Endodermal cell (in vitro differentiated cells): ENCODE data around the gene EIF1AX. TPM values are rescaled to one million over a fixed set of nuclear protein-coding genes. Genes with fewer than 3 reads are reported as not detected.

ENCODE experiments used
- DNase-seq: peaks from one replicate; pipeline ENCODE4 v3.0.0-alpha.2; 2017
- H3K27ac ChIP-seq: 2 replicates; pipeline ENCODE4 v1.5.1; 2013; ENCODE audit warnings: mild to moderate bottlenecking, low read depth, low read length, moderate library complexity
- H3K27me3 ChIP-seq: 2 replicates; pipeline ENCODE4 v1.6.1; 2013; ENCODE audit warnings: mild to moderate bottlenecking, low read length, moderate library complexity; ENCODE audit not compliant: insufficient read depth, control insufficient read depth, poor library complexity, severe bottlenecking
- H3K36me3 ChIP-seq: 2 replicates; pipeline ENCODE4 v1.7.0; 2013; ENCODE audit warnings: mild to moderate bottlenecking, low read length, moderate library complexity; ENCODE audit not compliant: control insufficient read depth, insufficient read depth
- H3K4me1 ChIP-seq: one replicate; pipeline ENCODE4 v1.7.0; 2013; ENCODE audit warnings: low read length; ENCODE audit not compliant: control insufficient read depth, insufficient read depth
- H3K4me3 ChIP-seq: 2 replicates; pipeline ENCODE4 v1.5.1; 2013; ENCODE audit warnings: mild to moderate bottlenecking, low read length, moderate library complexity
- H3K9ac ChIP-seq: 2 replicates; pipeline ENCODE4 v1.6.1; 2013; ENCODE audit warnings: mild to moderate bottlenecking, low read length, moderate library complexity; ENCODE audit not compliant: poor library complexity, severe bottlenecking; ENCODE audit errors: extremely low read depth
- H3K9me3 ChIP-seq: 2 replicates; pipeline ENCODE4 v1.6.1; 2013; ENCODE audit warnings: mild to moderate bottlenecking, low read length, moderate library complexity; ENCODE audit not compliant: control insufficient read depth
- H3K27ac Mint-ChIP-seq: 2 replicates; pipeline ENCODE4 v1.8.0; 2020; ENCODE audit warnings: mixed read lengths
- H3K27me3 Mint-ChIP-seq: 2 replicates; pipeline ENCODE4 v1.8.0; 2021; ENCODE audit warnings: mild to moderate bottlenecking, mixed read lengths; ENCODE audit not compliant: insufficient read depth
- H3K36me3 Mint-ChIP-seq: 2 replicates; pipeline ENCODE4 v1.8.0; 2020; ENCODE audit warnings: low read depth, mixed read lengths
- H3K4me1 Mint-ChIP-seq: 2 replicates; pipeline ENCODE4 v1.8.0; 2020; ENCODE audit warnings: mixed read lengths
- H3K4me3 Mint-ChIP-seq: 2 replicates; pipeline ENCODE4 v1.8.0; 2020; ENCODE audit warnings: mild to moderate bottlenecking, moderate library complexity, mixed read lengths
- H3K9me3 Mint-ChIP-seq: 2 replicates; pipeline ENCODE4 v1.8.0; 2020; ENCODE audit warnings: mild to moderate bottlenecking, mixed read lengths
- CTCF ChIP-seq: fragments of 200-600 bp; sonication (generic); conservative IDR thresholded peaks from 2 replicates; pipeline ENCODE4 v1.5.0; 2021; ENCODE audit warnings: antibody characterized with exemption, mild to moderate bottlenecking
- WGBS, 2 experiments: methylation state at CpG; one replicate each; pipeline versions ENCODE4 v1.1.5 to v1.1.7; 2013; ENCODE audit warnings: missing lambda C conversion rate in 2 of 2, mixed read lengths in 1 of 2; ENCODE audit not compliant: insufficient coverage in 1 of 2, insufficient read length in 1 of 2; 5-methylcytosine and 5-hydroxymethylcytosine counted together
- total RNA-seq, 2 donors: library from RNA; stranded (reverse); fragmentation: NEBNext Ultra II Directional in 1 of 2; extraction: Animal tissue kit (Norgen Biotek cat#: 25700) in 1 of 2; gene quantifications; 2 replicates in 1 of 2; 3 replicates in 1 of 2; pipeline ENCODE4 v1.2.1, GENCODE V29; 2021

Gene EIF1AX
- total RNA-seq, 2 donors from 2014 or later, result 98.3 to 121 TPM

GRCh38 chrX:20089845-20090244, 51.8 kb downstream of the EIF1AX start:
- no peak for DNase-seq
- Histone ChIP-seq H3K4me1 (no peaks in the 10 kb centered on the region), H3K9me3 (no peaks in the 10 kb centered on the region), H3K27me3 (no peaks in the 10 kb centered on the region), H3K9ac (no peak overlapping the region), H3K36me3 (no peaks in the 10 kb centered on the region), H3K4me3 (no peak overlapping the region), H3K27ac (no peak overlapping the region)
- Mint-ChIP-seq H3K27me3 (no peaks in the 10 kb centered on the region), H3K27ac (no peak overlapping the region), H3K9me3 (peaks cover 63% of the 10 kb centered on the region), H3K4me1 (no peaks in the 10 kb centered on the region), H3K4me3 (no peak overlapping the region), H3K36me3 (no peaks in the 10 kb centered on the region)
- no peak for TF ChIP-seq CTCF
- WGBS, 2 experiments, result 92 to 100% methylated on average over 2 to 5 of the region's 6 CpGs

- Mint-ChIP-seq H3K4me1 (no peaks in the 10 kb centered on the region), H3K4me3 (no peak overlapping the region), H3K27me3 (no peaks in the 10 kb centered on the region), H3K36me3 (no peaks in the 10 kb centered on the region), H3K27ac (no peak overlapping the region), H3K9me3 (peaks cover 41% of the 10 kb centered on the region)
- Histone ChIP-seq H3K4me1 (no peaks in the 10 kb centered on the region), H3K27me3 (no peaks in the 10 kb centered on the region), H3K9ac (no peak overlapping the region), H3K4me3 (no peak overlapping the region), H3K36me3 (no peaks in the 10 kb centered on the region), H3K9me3 (no peaks in the 10 kb centered on the region), H3K27ac (no peak overlapping the region)
- WGBS, 2 experiments, result 89% methylated on average over 1 of the region's 1 CpG; no CpG with 5 or more reads in 1 of the 2 experiments
- DNase-seq, result no peak
- no peak for TF ChIP-seq CTCF
Measured at GRCh38 chrX:20080277-20080676, 61.4 kb downstream of the EIF1AX start.

Other genes starting within 250 kb of the EIF1AX start
- gene BCLAF3, start 150.8 kb downstream of the EIF1AX start, total RNA-seq, result 1 to 10 TPM; 8.7 to 9.7 TPM
- 1 to 10 TPM; 1.5 to 1.9 TPM for gene MAP7D2, start 24.9 kb downstream of the EIF1AX start, total RNA-seq
- gene RPS6KA3, start 125.1 kb upstream of the EIF1AX start, total RNA-seq, result 10 to 100 TPM; 13.9 to 20.5 TPM